Sciatic nerve (tissue), 2 donors: ENCODE data around the gene MRPL51. TPM values are rescaled to one million over a fixed set of nuclear protein-coding genes. Genes with fewer than 3 reads are reported as not detected.
"Not testable (repeated sequence)": the region's sequence is repeated elsewhere in the genome, so short reads cannot be mapped to it uniquely, and the experiment has no call there.

ENCODE experiments used
- ATAC-seq: fragments of 200-7000 bp; cut with Tn5 transposase; one replicate; pipeline ENCODE4 v1.9.1; 2020; ENCODE audit warnings: mild to moderate bottlenecking, moderate library complexity
- DNase-seq: peaks from one replicate; pipeline ENCODE4 v3.0.0-alpha.2; 2020; ENCODE audit warnings: low spot score
- intact Hi-C: fragments of 100-400 bp; cut with DNase I; formaldehyde crosslinking; loops from one replicate; pipeline ENCODE4 v1.14.2; 2022
- total RNA-seq: library from RNA; stranded (reverse); fragmentation: NEBNext Ultra II Directional; extraction: Animal tissue kit (Norgen Biotek cat#: 25700); gene quantifications from one replicate; pipeline ENCODE4 v1.2.1, GENCODE V29; 2021
- donor health status: DM: no; HTN: no; CAD: no.
- donor health status: DM: no; HTN: no; CAD: no.

The MRPL51 gene
- total RNA-seq, 1 donor from 2014 or later: 117 TPM

- intact Hi-C loops: loop anchor here (1.0 kb wide), 1 partner anchor 40 kb away; the partner anchor contains the start of gene MRPL51
- ATAC-seq (peak; percentile 72), DNase-seq (peak; percentile 83)
Measured at GRCh38 chr12:6532927-6533652, 40.0 kb upstream of the MRPL51 start.

DNA sequence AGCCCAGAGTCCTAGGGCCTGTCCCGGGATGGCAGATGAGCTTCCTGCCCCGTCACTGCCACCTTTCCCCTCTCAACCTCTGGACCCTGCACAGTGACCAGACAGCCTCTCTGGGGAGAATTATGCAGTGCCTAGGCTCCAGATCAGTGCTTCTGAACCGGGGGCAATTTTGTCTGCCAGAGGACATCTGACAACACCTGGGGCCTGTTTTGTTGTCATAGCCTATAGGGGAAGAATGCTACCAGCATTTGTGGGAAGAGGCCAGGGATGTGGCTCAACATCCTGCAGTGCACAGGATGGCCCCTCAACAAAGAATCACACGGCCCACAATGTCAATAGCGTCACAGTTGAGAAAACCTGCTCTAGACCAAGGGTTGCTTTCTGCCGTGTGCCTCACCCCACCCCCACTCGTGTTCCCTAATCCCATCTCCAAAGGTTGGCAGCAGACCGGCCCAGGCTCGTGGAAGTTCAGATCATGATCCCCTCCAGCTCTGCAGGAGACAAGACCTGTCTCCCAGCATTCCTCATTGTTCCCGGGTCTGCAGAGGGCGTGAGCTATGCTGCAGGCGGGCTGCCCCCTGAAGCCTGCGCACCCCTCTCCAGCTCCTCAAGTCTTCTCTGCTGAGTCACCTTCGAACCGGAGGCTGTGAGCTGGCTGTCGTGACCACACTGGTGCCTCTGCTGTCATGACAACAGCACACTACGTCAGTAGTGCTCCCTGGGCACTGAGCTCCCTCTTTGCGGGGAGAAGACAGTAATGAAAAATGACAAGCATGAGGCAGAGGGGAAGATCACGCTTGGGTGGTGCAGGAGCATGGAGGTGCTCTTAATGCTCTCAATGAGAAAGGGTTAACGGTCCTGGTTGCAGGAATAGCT is 39.2 kb upstream of the MRPL51 start:
- peak; percentile 25 for ATAC-seq
- DNase-seq: no peak
- intact Hi-C loops: loop anchor here (1.0 kb wide), 1 partner anchor 39 kb away; the partner anchor contains the start of gene MRPL51

GRCh38 chr12:6530576-6531260 is 37.7 kb upstream of the MRPL51 start:
- DNase-seq (no peak), ATAC-seq (no peak)
- intact Hi-C loops: no loop called here

DNA sequence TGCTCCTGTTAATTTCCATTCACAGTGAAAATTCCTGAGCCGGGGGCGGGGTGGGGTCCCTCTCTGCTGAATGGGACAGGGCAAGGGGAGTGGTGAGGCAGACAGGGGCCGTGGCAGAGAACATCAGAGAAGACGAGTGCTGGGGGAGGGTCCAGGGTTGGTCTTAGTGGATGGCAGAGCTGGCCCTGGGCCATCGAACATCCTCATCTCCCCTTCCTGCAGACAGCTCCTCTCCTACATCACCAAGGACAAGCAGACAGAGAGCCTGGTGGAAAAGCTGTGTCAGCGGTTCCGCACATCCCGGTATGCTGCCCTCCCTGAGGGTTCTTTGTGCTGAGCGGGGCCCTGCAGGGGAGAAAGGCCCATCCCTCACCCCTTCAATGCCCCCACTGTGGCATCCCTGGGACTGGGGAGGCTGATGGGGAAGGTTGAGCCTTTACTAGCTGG is 36.3 kb upstream of the MRPL51 start:
- no peak for DNase-seq
- ATAC-seq: no peak
- intact Hi-C loops: no loop called here

- DNase-seq (no peak), ATAC-seq (no peak)
- intact Hi-C loops: no loop called here
Measured at GRCh38 chr12:6528539-6529235, 35.6 kb upstream of the MRPL51 start.

DNA sequence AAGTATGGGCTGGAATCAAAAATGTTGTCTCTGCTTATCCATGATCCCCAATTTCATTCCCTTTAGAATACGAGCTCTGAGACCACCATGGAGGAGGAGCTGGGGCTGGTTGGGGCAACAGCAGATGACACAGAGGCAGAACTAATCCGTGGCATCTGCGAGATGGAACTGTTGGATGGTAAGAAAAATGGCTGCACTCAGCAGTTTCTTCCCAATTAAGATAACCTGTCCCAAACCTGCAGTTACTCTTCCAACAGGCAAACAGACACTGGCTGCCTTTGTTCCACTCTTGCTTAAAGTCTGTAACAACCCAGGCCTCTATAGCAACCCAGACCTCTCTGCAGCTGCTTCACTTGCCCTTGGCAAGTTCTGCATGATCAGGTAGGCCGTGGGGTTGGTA is 34.6 kb upstream of the MRPL51 start:
- DNase-seq (no peak), ATAC-seq (no peak)
- intact Hi-C loops: no loop called here

- intact Hi-C loops: no loop called here
- DNase-seq (no peak), ATAC-seq (no peak)
Measured at GRCh38 chr12:6526766-6527525, 33.9 kb upstream of the MRPL51 start.

DNA sequence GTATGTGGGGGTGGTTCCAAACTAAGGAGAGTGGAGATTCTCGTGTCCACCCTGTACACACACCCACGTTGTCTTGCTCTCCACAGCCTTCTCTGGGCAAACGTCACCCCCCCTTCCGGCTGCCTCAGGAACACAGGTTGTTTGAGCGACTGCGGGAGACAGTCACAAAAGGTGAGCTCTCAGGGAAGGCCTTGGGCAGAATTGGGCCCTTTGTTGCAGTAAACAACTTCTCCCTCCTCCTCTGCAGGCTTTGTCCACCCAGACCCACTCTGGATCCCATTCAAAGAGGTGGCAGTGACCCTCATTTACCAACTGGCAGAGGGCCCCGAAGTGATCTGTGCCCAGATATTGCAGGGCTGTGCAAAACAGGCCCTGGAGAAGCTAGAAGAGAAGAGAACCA is 33.1 kb upstream of the MRPL51 start:
- no peak for DNase-seq
- intact Hi-C loops: no loop called here

DNA sequence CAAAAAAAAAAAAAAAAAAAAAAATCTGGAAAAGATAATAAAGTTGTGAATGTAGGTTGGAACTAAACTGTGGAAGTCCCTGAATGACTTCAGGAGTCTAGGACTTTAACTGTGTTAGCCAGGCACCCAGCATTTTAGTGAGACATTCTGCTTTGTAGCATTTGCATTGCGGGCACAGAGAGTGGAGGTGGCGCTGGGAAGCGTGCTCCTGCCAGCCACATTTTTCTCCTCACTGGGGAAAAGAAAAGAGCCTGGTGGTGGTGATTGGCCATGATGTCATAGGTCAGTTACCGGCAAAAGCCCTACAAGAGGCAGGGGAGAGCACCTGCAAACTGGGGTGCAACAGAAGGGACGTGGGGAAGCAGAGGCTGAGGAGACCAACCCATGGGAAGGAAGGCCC is 31.6 kb upstream of the MRPL51 start:
- DNase-seq (no peak), ATAC-seq (no peak)
- intact Hi-C loops: no loop called here

More for the DNA sequence above, 33.1 kb upstream of the MRPL51 start:
- ATAC-seq: no peak

DNA sequence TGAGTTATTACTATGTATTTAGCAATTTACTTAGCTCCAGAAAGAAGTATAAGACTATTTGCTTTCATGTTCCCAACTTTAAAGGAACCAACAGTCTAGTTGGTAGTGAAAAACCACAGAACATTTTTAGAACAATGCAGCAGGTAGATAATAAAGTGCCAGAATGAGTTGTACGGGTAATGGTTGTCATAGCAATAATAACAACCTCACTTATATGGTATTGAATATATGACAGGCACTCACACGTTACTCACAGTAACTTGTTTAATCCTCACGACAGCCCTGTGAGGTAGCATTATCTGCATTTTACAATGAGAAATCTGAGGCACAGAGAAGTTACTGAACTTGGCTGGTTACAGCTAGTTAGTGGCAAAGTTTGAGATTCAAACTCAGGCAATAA is 30.6 kb upstream of the MRPL51 start:
- intact Hi-C loops: no loop called here
- DNase-seq (no peak), ATAC-seq (no peak)

DNA sequence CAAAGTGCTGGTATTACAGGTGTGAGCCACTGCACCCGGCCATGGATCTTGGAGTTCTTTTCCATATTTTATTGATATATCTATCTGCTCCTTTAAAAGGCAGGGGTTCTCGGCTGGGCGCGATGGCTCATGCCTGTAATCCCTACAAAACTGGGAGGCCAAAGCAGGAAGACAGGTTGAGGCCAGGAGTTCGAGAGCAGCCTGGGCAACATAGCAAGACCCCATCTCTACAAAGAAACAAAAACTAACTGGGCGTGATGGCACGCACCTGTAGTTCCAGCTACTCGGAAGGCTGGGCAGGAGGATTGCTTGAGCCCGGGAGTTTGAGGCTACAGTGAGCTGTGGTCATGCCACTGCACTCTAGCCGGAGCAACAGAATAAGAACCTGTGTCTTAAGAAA is 29.1 kb upstream of the MRPL51 start:
- ATAC-seq: no peak
- intact Hi-C loops: no loop called here

DNA sequence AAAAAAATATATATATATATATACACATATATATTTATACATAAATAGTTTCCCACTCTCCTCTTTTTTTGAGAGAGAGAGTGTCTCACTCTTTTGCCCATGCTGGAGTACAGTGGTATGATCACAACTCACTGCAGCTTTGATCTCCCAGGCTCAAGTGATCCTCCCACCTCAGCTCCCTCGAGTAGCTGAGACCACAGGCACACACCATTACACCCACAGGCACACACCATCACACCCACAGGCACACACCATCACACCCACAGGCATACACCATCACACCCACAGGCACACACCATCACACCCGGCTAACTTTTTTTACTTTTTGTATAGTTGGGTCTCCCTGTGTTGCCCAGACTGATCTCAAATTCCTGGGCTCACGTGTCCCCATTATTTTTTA is 27.1 kb upstream of the MRPL51 start:
- DNase-seq (no peak), ATAC-seq (no peak)
- intact Hi-C loops: no loop called here

More for the DNA sequence above, 29.1 kb upstream of the MRPL51 start:
- no peak for DNase-seq

GRCh38 chr12:6508087-6508486 is 15.0 kb upstream of the MRPL51 start:
- ATAC-seq (no peak), DNase-seq (no peak)
- intact Hi-C loops: no loop called here

DNA sequence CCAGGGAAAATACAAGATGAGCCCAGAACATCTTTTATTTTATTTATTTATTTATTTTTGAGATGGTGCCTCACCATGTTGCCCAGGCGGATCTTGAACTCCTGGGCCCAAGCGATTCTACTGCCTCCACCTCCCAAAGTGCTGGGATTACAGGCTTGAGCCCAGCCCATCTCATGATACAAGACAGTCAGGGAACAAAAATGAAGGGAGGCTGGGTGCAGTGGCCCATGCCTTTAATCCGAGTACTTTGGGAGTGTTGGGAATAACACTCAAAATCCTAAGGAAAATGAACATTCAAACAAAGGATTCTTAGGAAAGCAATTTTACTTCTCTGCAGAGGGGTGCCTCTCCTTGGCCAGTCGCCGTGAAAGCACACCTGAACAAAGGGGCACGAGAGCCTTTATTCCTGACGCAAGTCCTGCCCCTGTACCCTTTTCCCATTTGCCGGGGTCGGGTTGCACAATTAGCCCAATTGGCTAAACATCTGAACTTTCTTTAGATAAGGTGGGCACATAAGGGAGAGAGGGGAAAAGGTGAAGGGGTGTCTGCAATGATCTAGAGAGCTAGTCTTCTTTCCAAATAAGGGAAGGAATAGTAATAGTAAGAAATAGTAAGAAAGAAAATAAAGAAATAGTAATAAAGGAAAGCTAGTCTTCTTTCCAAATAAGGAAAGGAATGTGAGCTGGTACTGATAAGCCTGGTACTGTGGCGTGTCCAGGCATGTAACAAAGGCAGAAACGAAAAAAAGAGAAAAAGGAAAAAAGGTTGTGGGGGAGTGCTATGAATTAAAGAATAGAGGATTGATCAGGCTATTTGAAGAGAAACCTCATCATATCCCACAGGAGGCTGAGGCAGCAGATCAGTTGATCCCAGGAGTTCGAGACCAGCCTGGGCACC is 14.3 kb upstream of the MRPL51 start:
- intact Hi-C loops: no loop called here
- DNase-seq: no peak
- no peak for ATAC-seq

DNA sequence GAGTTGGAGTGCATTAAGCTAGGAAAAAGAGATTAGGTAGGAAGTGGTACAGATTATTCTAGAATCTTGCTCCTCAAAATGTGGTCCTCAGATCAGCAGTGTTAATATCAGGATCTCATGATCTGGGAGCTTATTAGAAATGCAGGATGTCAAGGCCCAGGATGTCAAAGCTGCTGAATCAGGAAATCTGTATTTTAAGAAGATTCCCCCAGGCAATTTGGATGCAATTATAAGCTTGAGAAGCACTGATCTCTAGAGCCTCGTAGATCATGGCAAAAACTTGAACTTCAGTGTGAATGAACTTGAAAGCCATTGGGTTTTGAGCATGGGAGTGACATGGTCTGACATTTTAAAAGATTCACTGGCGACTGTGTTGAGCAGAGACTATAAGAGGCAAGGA is 7.4 kb upstream of the MRPL51 start:
- intact Hi-C loops: no loop called here
- no peak for DNase-seq
- no peak for ATAC-seq

DNA sequence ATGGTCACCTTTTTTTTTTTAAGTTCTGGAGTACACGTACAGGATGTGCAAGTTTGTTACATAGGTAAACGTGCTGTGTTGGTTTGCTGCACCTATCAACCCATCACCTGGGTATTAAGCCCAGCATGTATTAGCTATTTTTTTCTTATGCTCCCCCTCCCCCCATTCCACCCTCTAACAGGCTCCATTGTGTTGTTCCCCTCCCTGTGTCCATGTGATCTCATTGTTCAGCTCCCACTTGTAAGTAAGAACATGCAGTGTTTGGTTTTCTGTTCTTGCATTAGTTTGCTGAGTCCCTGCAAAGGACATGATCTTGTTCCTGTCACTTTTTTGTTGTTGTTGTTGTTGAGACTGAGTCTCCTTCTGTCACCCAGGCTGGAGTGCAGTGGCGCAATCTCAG is 4.2 kb upstream of the MRPL51 start:
- intact Hi-C loops, DNase-seq, ATAC-seq: not testable (repeated sequence)

DNA sequence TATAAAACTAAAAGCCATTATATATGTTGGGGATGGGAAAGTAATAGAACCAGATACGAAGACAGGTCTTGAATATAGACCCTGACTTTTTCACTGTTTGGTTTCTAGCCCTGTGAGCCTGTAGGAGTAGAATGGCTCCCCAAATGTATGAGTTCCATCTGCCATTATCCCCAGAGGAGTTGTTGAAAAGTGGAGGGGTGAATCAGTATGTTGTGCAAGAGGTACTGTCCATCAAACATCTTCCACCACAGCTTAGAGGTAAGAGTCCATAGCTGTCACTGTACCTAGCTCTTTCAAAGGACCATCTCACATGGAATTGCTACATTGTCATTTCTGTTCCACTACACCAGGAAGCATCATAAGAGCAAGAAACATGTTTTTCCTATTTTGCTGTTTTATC is 1.9 kb upstream of the MRPL51 start:
- DNase-seq: no peak
- ATAC-seq: no peak
- intact Hi-C loops: no loop called here
